WI38 (cell line): ENCODE data around the gene AGPAT3.

Experiments
- H3K4me3 ChIP-seq: 2 replicates; pipeline ENCODE4 v1.5.1; 2011; ENCODE audit warnings: low read depth, mild to moderate bottlenecking, control low read depth, low read length
- TF ChIP-seq, protein P1 (sequence below): IDR thresholded peaks from 2 replicates; pipeline ENCODE4 v1.5.1; 2012; ENCODE audit warnings: low read depth, mild to moderate bottlenecking, control low read depth, low read length

Gene AGPAT3

DNA sequence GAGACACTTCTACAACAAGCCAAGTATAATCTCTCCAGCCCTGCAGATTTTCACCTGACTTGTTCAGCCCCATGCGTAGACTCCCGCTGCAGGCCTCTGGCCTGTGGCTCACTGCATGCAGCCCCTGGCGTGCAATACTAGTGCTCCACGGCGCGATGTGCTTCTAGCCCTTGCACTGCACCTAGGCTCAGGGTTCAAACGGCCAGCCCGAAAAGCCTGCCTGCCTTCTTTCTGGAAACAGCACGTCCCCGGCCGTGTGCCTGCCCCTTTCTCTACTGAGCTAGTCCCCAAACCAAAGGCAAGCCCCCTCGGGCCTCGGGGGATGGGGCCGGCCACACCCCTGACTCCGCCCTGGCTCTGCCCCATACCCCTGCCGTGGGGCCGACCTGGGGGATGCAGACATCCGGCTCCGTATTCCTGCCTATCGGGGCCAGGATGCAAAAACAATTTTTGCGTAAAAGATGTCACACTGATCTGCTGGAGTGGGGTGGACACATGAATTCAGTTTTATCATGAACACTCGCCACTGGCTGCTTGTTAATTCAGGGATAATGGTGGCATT, 120.7 kb downstream of the AGPAT3 start:
- no peak overlapping the region for H3K4me3 ChIP-seq

DNA sequence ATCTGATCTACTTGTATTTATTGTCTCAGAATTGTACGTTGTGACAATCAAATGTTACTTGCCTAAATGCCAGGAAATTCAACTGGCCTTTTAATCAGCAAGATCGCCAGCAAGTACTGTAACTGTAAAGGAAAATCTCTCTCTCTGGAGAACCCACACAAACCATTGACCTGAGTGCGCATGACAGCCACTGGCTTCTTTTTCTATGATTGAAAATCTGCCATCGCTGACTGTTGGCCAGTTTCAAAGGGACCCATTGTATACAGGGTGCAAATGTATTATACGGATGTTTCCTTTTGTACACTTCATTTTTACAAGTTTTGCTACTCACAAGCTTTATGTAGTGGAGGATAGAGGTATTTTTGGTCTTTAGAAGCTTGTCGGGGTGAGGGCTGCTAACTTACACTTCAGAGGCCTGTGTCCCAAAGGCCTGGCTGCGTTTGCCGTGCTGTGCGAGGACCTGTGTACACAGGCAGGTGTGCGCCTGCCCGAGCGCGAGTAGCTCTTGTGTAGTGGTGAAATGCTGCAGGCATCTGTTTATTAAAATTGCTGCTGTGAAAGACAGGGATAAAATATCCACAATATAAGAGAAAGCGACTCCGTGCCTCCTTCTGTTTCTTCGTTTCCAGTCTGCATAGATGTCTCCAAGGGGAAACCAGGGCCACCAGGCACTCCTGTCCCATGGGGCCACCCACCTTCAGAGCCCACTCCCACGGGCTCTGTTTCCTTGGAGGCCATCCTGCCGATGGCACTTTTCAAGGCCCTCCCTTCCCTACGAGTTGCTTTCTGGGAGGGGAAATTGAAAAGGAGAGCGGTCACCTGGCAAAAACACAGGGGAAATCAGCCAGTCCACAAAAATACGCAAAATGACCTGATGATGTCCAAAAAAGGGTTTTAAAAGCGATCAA, 121.8 kb downstream of the AGPAT3 start:
- TF ChIP-seq, protein P1, sequence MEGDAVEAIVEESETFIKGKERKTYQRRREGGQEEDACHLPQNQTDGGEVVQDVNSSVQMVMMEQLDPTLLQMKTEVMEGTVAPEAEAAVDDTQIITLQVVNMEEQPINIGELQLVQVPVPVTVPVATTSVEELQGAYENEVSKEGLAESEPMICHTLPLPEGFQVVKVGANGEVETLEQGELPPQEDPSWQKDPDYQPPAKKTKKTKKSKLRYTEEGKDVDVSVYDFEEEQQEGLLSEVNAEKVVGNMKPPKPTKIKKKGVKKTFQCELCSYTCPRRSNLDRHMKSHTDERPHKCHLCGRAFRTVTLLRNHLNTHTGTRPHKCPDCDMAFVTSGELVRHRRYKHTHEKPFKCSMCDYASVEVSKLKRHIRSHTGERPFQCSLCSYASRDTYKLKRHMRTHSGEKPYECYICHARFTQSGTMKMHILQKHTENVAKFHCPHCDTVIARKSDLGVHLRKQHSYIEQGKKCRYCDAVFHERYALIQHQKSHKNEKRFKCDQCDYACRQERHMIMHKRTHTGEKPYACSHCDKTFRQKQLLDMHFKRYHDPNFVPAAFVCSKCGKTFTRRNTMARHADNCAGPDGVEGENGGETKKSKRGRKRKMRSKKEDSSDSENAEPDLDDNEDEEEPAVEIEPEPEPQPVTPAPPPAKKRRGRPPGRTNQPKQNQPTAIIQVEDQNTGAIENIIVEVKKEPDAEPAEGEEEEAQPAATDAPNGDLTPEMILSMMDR = no peak
- H3K4me3 ChIP-seq = no peak overlapping the region

More for the DNA sequence above, 120.7 kb downstream of the AGPAT3 start:
- TF ChIP-seq, protein P1 = no peak

DNA sequence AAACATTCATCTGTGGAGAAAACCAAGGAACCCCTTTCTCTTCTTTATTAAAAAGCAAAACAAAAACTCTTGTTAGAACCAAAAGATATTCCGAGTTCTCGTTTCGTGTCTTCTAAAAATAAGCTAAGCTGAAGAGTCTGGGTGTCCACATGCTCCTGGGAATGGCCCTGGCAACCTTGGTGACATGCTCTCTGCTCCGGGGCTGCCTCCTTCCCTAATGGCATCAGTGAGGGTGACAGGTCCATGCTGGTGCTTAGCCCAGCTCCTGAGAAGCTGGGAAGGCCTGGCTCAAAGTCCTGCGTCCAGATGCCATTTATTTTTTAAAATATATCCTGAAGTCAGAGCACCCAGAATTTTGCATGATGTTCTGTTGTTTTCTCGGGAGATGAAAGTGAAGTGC, 122.5 kb downstream of the AGPAT3 start:
- H3K4me3 ChIP-seq = no peak overlapping the region
- TF ChIP-seq, protein P1 = no peak

DNA sequence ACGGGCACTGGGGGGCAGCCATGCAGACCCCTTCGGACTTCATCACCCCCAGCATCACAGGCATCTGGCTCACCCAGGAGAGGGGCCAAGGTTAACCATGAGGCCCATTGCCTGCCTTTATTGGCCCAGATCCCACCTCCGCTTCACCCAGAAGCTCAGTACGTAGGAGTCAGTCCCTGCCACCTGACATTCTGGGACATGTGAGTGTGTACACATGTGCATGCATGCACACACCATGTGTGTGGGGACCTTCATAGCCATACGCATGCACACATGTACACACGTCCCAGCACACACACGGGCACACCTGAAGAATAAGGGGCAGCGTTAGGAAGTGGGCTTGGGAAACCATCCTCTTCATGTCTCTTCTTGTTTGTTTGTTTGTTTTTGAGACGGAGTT, 123.0 kb downstream of the AGPAT3 start:
- TF ChIP-seq, protein P1 = no peak
- no peak overlapping the region for H3K4me3 ChIP-seq

DNA sequence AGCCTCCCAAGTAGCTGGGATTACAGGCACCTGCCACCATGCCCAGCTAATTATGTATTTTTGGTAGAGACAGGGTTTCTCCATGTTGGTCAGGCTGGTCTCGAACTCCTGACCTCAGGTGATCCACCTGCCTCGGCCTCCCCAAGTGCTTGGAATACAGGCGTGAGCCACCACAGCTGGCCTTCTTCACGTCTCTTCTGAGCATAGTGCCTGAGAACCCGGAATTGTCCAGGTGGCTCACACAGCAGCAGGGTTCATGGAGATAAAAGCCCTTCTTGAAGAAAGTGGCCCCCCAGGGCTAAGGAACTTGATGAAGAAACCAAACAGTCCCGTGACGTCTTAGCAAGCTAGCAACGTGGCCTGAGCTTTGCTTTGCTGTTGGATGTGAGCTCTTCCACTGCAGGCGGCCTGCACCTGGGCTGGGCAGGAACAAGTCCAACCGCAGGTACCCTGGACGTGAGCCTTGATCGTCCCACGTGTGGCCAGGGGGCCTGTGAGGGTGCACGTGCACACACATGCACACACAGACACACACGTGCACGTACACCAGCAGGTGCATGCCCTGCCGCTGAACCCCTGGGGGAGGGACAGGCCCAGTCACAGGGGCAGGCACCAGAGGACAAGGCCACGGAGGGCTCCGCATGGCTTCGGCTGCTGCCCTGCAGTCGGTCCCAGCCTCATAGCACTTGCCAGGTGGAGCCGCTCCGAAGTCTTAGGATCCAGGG, 123.6 kb downstream of the AGPAT3 start:
- TF ChIP-seq, protein P1 = no peak
- no peak overlapping the region for H3K4me3 ChIP-seq

DNA sequence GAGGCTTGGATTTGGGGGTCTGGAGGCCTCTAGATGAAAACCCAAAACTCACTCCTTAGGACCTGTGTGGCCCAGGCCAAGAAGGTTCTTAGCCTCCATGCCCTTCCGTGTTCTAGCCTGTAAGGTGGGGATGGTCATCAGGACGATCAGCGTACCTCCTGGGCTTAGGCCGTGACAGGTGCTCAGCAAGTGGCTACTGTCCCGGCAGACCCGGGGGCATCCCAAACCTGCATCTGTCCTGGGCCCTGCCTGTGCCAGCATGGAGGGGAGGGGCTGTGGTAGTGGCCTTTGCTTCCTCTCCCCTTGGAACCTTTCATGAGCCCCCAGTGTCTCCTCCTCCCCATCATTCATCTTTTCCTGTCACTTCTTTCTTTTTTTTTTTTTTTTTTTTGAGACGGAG, 124.4 kb downstream of the AGPAT3 start:
- TF ChIP-seq, protein P1 = no peak
- H3K4me3 ChIP-seq = no peak overlapping the region
